Neural progenitor cell (in vitro differentiated cells): ENCODE measurements around the gene KRTAP9-9.

ENCODE experiments used
- CTCF ChIP-seq: fragments of 200-600 bp; sonication (generic); IDR thresholded peaks from 2 replicates; pipeline ENCODE4 v1.5.1; 2017; ENCODE audit warnings: antibody characterized with exemption, mild to moderate bottlenecking
- EZH2 ChIP-seq: fragments of 200-600 bp; sonication (generic); IDR thresholded peaks from 2 replicates; pipeline ENCODE4 v1.6.1; 2017; ENCODE audit warnings: antibody characterized with exemption, mild to moderate bottlenecking, moderate library complexity

- TF ChIP-seq CTCF (no peak), EZH2 (no peak)
Observed at GRCh38 chr17:41298458-41299135, 43.4 kb downstream of the KRTAP9-9 start.
